HL-60 (cell line): ENCODE data around the gene POLG.

ENCODE experiments used
- GABPA ChIP-seq: IDR thresholded peaks from 2 replicates; pipeline ENCODE4 v1.6.1; 2012; ENCODE audit warnings: low read depth
- REST ChIP-seq: IDR thresholded peaks from 2 replicates; pipeline ENCODE4 v1.6.1; 2012; ENCODE audit warnings: low read depth; ENCODE audit not compliant: insufficient replicate concordance
- TF ChIP-seq, protein P1 (sequence below): IDR thresholded peaks from one replicate; pipeline ENCODE4 v1.5.1; 2011; ENCODE audit warnings: low read length, control low read depth, inconsistent platforms; ENCODE audit not compliant: insufficient read depth

GRCh38 chr15:89361451-89362202 is 27.0 kb upstream of the POLG start:
- TF ChIP-seq, protein P1, sequence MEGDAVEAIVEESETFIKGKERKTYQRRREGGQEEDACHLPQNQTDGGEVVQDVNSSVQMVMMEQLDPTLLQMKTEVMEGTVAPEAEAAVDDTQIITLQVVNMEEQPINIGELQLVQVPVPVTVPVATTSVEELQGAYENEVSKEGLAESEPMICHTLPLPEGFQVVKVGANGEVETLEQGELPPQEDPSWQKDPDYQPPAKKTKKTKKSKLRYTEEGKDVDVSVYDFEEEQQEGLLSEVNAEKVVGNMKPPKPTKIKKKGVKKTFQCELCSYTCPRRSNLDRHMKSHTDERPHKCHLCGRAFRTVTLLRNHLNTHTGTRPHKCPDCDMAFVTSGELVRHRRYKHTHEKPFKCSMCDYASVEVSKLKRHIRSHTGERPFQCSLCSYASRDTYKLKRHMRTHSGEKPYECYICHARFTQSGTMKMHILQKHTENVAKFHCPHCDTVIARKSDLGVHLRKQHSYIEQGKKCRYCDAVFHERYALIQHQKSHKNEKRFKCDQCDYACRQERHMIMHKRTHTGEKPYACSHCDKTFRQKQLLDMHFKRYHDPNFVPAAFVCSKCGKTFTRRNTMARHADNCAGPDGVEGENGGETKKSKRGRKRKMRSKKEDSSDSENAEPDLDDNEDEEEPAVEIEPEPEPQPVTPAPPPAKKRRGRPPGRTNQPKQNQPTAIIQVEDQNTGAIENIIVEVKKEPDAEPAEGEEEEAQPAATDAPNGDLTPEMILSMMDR = no peak
- TF ChIP-seq REST (peak; percentile 99), GABPA (no peak)
